Measurements from ENCODE around the gene ZNF423.

DNA sequence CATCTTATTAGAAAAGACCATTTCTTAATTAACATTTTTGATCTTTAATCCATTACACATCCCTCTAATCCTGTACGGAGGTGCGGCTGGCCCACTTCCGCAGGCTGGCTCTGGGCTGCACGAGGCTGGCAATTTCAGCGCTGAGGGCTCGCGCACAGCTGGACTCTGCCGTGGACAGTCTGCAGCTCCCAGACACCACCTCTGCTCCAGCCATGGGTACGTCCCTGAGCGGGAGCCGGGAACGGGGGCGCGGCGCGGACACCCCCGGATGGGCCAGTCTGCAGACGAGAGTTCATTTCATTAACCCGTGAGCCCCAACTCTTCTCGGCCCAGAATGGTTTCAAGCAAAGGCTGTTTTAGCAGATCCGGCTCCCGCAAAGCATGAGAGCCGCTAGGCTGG, 87.9 kb downstream of the ZNF423 start:
- TF ChIP-seq YY1 (IDR thresholded peaks at IDR 0.05; ENCODE audit: insufficient read depth, insufficient read length): no peak
- TF ChIP-seq ZNF274 (IDR thresholded peaks at IDR 0.05; ENCODE audit: low read depth, low read length): no peak
- no peak for TF ChIP-seq SUZ12 (IDR thresholded peaks at IDR 0.05; ENCODE audit: extremely low read depth, insufficient read depth, insufficient read length)
